ENCODE results near the gene LIN28B. TPM values are rescaled to one million over a fixed set of nuclear protein-coding genes. Genes with fewer than 3 reads are reported as not detected.
A peak's percentile ranks its signal among the peaks of the same experiment; 100 is the strongest.
"Not testable (repeated sequence)": the region's sequence is repeated elsewhere in the genome, so short reads cannot be mapped to it uniquely, and the experiment has no call there.

Gene LIN28B
- total RNA-seq, 2 donors from 2014 or later = not detected

DNA sequence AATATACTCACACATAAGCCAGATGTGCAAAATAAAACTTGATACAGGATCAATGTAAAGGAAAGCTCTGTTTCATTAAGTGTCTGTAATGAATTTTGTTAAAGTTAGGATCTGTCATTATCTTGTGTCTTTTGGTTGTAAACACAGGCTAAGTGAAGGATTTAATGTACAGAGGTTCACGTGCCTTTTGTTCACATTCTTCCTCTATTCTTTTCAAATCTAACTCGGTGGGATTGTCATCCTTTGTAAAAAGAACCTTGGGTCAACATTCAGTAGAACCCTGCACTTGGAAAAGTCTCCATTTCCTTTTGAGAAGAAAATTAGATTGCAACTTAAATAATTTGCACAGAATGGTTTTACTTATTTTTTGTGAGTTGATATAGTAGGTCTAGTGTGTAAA is 7.7 kb upstream of the LIN28B start:
- no peak for ATAC-seq
- H3K27me3 Mint-ChIP-seq = peaks cover 29% of the 10 kb centered on the region
- no peaks in the 10 kb centered on the region for H3K36me3 Mint-ChIP-seq (ENCODE audit: low read depth)

DNA sequence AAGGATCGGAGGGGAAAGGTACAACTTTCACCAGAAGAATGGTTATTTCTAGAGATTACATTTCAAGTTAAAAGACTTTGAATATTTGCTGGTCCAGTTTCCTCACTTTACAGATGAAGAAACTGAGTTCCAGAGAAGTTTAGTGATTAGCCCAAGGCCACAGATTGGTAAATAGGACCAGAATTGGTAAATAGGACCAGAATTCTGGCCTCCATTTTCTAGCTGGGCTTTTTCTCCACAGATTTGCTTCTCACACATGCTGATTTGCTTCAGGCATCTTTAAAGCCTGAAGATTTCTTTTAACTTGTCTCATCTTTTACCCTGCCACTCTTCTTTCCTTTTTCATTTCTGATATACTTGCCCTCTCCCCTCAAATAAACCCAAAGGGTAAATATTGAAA is 5.2 kb upstream of the LIN28B start:
- Mint-ChIP-seq H3K27me3 (peaks cover 48% of the 10 kb centered on the region), H3K27ac (no peak overlapping the region), H3K36me3 (ENCODE audit: low read depth) (no peaks in the 10 kb centered on the region), H3K4me1 (no peaks in the 10 kb centered on the region), H3K4me3 (no peak overlapping the region)
- peaks cover 8% of the 10 kb centered on the region for H3K9me3 ChIP-seq (ENCODE audit: control insufficient read depth, low read length, poor library complexity, severe bottlenecking)
- DNase-seq = no peak
- no peak for ATAC-seq

More for the DNA sequence above, 7.7 kb upstream of the LIN28B start:
- DNase-seq = no peak
- no peaks in the 10 kb centered on the region for H3K9me3 ChIP-seq (ENCODE audit: control insufficient read depth, low read length, poor library complexity, severe bottlenecking)
- Mint-ChIP-seq H3K4me3 (no peak overlapping the region), H3K27ac (no peak overlapping the region), H3K4me1 (no peaks in the 10 kb centered on the region)

DNA sequence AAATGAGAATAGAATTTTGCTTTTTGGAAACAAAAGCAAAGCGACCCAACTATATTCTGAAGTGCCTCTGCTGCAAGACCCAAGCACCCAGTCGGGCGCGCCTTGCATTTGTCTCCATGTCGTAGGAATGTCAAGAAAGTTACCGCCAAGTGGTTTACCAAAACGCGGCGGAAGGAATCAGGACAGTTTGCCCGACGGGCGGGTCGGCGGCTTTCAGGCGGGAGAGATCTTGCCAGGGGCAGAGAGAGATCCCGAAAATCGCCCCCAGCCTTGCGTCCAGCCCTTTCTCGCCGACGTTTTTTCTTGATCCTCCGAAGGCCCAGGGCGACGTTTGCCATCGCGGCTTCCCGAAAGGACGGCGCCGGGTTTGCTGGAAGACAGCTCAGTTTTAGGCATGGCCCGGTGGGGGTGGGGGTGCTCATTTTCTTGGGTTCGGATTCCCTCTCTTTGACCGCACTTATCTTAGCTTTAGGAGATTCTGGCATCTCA is 4.0 kb upstream of the LIN28B start:
- Mint-ChIP-seq H3K27ac (no peak overlapping the region), H3K36me3 (ENCODE audit: low read depth) (peaks cover 2% of the 10 kb centered on the region), H3K27me3 (peaks cover 61% of the 10 kb centered on the region), H3K4me1 (no peaks in the 10 kb centered on the region), H3K4me3 (no peak overlapping the region)
- ATAC-seq (no peak), DNase-seq (no peak)
- H3K9me3 ChIP-seq (ENCODE audit: control insufficient read depth, low read length, poor library complexity, severe bottlenecking) = peaks cover 8% of the 10 kb centered on the region

DNA sequence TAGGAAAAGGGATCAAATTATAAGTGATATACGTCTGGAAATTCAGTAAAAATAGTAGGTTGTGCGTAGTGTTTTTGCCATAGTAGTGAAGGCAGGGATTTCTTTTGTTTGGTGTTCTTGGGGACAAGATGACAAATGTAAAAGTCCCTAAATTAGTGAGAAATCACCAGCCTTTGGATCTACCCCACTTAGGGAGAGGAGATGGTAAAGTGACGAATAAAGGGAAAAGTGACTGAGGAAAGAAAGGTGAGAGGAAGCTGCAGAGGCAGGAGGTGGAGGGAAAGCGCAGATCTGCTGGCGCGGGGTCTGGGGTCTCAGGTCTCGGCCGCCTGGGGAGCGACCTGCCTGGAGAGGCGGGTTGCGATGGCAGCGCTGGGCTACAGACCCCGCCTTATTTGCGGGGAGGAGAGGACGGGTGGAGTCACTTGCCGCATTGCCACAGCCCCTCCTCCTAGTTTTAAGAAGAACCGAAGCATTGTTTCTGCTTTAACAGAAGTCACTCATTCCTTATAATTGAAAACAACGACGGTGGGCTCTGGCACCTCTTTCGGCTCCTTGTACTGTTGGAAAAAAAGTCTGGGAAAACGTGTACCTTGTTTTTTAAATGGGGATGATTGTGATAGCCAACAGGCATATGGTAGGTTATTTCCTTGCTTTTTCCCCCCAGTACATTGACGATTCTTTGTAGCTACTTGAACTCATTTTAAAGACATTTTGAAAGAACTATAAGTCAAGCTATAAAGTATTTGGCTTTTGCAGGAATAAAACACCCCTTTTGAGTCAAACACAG is 3.3 kb upstream of the LIN28B start:
- H3K9me3 ChIP-seq (ENCODE audit: control insufficient read depth, low read length, poor library complexity, severe bottlenecking); H3K36me3 Mint-ChIP-seq (ENCODE audit: low read depth); H3K4me1 Mint-ChIP-seq; DNase-seq; H3K27ac Mint-ChIP-seq; ATAC-seq: not testable (repeated sequence)
- Mint-ChIP-seq H3K4me3 (peak overlapping the region; percentile 32), H3K27me3 (peaks cover 67% of the 10 kb centered on the region)

DNA sequence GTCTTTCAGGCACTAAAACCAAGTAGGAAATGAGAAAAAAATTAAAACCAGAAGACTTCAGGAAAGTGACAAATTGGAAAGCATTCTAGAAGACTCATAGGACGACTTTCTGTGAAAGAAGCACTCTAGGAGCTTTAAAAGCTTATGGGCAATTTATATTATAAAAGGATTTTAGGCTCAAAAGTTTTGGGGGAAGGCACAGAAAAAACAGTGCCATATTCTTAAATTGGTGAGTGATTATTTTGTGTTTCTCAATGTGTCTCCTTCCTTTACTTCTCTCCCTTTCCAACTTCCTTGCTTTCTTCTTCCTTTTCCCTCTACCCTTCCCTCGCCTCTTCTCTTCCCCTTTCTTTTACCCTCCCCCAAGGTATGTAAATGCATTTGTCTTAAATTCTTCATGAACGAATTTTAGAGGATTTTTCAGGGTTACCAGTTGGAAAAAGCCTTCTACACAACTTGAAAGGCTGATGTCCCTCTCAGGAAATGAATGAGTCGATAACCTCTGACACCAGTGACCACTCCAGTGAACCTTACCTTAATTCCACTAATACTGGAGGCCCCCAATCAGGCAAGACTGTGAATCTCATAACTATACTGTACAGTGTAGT is 2.6 kb upstream of the LIN28B start:
- Mint-ChIP-seq H3K27me3 (peaks cover 69% of the 10 kb centered on the region), H3K4me3 (no peak overlapping the region), H3K36me3 (ENCODE audit: low read depth) (peaks cover 4% of the 10 kb centered on the region), H3K27ac (no peak overlapping the region), H3K4me1 (no peaks in the 10 kb centered on the region)
- no peak for ATAC-seq
- DNase-seq = no peak
- peaks cover 8% of the 10 kb centered on the region for H3K9me3 ChIP-seq (ENCODE audit: control insufficient read depth, low read length, poor library complexity, severe bottlenecking)

DNA sequence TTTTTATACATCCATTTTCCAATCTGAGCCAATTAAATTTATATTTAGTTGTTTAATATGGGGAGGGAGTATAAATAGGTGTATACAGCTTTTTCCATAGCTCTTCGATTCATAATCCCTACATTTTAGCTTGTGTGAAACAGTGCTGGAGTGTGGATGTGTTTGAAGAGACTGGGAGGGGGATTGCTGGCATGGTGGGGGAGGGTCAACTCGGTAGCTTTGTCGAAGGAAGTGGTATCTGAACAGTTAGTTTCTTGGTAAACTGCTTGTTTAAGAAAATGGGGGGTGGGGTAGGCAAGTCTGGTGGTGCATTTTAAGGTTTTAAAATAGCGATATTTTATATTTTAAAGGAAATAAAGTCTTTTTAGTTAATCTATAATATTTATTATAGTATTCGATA is 1.4 kb upstream of the LIN28B start:
- Mint-ChIP-seq H3K27me3 (peaks cover 65% of the 10 kb centered on the region), H3K36me3 (ENCODE audit: low read depth) (peaks cover 4% of the 10 kb centered on the region), H3K4me3 (no peak overlapping the region), H3K27ac (no peak overlapping the region), H3K4me1 (no peaks in the 10 kb centered on the region)
- DNase-seq (no peak), ATAC-seq (no peak)
- peaks cover 8% of the 10 kb centered on the region for H3K9me3 ChIP-seq (ENCODE audit: control insufficient read depth, low read length, poor library complexity, severe bottlenecking)

DNA sequence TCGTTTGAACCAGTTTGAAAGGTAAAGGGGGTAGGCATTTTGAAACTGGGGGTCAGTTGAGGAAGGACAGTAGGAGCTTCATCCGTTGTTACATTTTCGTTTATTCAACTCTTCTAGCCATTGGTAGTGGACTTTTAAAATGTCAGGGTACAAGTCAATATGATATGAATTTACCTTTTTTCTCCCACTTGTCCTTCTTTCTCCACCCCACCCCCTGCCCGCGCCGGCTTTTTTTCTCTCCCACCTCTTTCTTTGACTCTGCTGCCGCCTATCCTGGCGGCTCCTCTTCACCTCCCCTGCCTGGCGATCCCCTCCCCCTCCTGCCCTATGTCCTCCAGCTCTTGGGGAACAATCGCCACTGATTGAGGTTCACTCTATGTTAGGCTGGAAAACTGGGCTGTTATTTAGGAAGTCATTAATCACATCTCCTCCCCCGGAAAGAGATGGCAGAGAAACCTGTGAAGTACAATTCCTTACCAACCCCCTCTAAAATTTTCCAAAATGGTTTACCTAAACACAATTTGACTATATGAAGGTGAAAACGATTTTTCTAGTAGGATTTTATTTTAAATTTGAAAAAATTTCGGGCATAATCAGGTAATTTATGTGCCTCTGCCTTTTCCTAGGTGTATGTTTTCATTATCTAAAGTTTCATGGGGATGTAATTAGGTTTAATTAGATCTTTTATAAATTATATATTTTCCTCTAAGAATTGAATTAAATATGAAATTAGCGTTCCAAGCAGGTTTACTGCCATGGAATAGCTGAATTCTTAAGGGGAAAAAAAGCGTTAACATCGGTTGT is 778 bp upstream of the LIN28B start:
- H3K9me3 ChIP-seq (ENCODE audit: control insufficient read depth, low read length, poor library complexity, severe bottlenecking) = peaks cover 8% of the 10 kb centered on the region
- peaks cover 65% of the 10 kb centered on the region for H3K27me3 Mint-ChIP-seq
- peaks cover 4% of the 10 kb centered on the region for H3K36me3 Mint-ChIP-seq (ENCODE audit: low read depth)
- H3K4me1 Mint-ChIP-seq = no peaks in the 10 kb centered on the region
- ATAC-seq (no peak), DNase-seq (no peak)
- no peak overlapping the region for H3K4me3 Mint-ChIP-seq
- H3K27ac Mint-ChIP-seq = no peak overlapping the region

DNA sequence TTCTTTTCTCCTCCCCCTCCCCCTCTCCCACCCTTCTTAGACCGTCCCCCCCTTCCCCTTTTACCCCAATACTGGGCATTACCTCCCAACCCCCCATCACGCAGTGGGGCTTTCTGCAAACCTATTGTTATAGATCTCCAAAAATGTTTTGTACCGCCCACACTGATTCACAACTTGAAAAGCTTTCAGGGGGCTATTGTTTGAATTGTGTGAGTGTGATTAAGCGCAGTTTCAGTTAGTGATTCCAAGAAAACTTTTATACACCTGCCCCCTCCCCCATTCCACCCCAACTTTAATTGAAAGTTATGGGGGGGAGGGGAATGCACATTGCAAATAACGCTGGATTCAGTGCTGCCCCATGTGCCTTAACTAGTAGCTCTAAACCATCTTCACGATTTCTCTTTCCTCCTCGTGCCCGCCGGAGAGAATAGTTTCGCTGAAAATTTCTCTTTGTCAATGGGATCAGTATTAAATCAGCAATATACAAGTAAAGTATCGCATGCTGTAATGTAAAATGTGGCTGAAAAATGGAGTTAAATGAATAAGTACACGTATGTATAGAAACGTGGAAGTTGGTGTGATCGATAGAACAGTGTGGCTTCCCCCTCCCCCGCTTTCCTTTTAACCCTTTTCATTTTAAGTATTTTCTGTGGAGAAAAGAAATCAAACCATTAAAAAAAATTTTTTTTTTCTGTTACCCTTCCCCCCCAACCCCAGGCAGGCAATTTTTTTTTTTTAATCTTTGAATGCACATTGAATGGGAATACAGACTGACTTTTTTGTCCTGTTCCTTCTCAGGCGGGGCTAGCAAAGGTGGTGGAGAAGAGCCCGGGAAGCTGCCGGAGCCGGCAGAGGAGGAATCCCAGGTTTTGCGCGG is 632 bp downstream of the LIN28B start:
- no peak for DNase-seq
- no peak overlapping the region for H3K27ac Mint-ChIP-seq
- H3K36me3 Mint-ChIP-seq (ENCODE audit: low read depth) = peaks cover 4% of the 10 kb centered on the region
- ATAC-seq = no peak
- peaks cover 8% of the 10 kb centered on the region for H3K9me3 ChIP-seq (ENCODE audit: control insufficient read depth, low read length, poor library complexity, severe bottlenecking)
- H3K4me1 Mint-ChIP-seq = no peaks in the 10 kb centered on the region
- H3K4me3 Mint-ChIP-seq = no peak overlapping the region
- peaks cover 59% of the 10 kb centered on the region for H3K27me3 Mint-ChIP-seq

DNA sequence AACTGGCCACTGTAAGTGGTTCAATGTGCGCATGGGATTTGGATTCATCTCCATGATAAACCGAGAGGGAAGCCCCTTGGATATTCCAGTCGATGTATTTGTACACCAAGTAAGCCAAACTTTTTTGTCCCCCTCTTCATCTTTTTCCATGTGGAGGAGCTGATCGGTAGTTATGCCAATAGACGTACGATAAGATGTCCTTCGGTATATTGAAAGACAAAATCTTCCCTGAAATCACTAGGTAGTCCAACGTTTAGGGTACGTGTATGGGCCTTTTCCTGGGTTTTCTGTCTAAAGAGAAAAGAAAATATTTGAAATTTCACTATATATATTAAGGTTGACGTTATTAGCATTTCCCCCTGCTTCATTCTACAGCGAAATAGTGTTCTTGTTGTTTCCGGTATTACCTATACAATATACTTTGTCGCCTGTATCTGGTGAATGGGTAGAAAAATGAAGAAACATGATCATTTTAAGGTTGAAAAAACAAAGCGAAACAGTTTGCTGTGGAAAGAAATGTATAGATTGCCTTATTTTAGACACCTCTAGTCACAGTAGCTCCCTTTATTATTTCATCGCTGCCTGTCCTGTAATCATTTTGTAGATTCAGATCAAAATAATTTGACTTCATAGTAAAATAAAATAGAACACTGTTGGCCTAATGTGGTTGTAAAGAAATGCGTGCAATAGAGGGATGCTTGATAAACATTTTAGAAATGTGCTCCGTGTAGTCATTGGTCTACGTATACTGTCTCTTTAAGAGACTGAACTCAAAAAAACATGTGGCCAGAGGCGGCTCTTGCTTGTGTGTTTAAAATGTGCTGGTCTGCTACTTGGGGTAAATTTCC is 1.5 kb downstream of the LIN28B start:
- no peak for DNase-seq
- H3K4me1 Mint-ChIP-seq = no peaks in the 10 kb centered on the region

DNA sequence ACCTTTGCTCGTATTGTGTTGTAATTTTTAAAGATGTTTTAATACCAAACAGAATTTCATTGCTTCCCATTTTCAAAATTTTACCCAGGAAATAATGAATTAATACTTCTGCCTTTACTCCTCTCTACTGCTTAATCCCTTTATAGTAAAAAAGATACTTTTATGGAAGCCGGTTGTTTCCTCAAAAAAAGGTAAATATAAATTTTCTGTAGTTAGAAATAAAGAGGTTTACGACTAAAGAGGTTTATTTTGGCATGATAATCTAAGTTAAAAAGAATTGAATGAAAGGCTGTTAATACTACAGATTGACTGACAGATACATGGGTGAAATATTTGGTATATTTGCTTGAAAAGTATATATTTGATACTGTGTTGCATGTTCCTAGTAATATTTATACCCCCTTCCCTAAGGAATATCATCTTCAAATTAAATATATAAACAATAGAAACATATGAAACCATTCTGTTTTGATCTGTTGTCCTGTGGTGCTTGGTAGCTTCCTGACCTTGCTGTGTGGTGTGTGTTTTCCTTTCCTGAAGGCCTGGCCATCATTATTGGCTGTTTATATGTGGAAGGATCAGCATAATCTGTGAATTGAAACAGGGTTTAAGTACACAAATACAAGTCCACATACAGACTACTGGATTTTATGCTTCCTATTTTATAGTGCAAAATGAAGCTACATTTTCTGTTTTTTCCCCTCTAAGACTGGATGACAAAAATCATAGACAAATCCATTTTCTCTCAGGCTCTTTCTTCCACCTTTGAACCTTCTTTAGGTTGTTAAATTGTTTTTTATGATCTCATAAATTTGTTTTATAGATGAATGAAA is 2.3 kb downstream of the LIN28B start:
- Mint-ChIP-seq H3K36me3 (ENCODE audit: low read depth) (peaks cover 4% of the 10 kb centered on the region), H3K27me3 (peaks cover 42% of the 10 kb centered on the region), H3K27ac (no peak overlapping the region), H3K4me1 (no peaks in the 10 kb centered on the region), H3K4me3 (no peak overlapping the region)
- peaks cover 8% of the 10 kb centered on the region for H3K9me3 ChIP-seq (ENCODE audit: control insufficient read depth, low read length, poor library complexity, severe bottlenecking)
- DNase-seq = no peak
- ATAC-seq = no peak

More for the DNA sequence above, 1.5 kb downstream of the LIN28B start:
- ATAC-seq = no peak
- Mint-ChIP-seq H3K36me3 (ENCODE audit: low read depth) (peaks cover 4% of the 10 kb centered on the region), H3K27ac (no peak overlapping the region), H3K4me3 (no peak overlapping the region), H3K27me3 (peaks cover 50% of the 10 kb centered on the region)
- peaks cover 8% of the 10 kb centered on the region for H3K9me3 ChIP-seq (ENCODE audit: control insufficient read depth, low read length, poor library complexity, severe bottlenecking)

DNA sequence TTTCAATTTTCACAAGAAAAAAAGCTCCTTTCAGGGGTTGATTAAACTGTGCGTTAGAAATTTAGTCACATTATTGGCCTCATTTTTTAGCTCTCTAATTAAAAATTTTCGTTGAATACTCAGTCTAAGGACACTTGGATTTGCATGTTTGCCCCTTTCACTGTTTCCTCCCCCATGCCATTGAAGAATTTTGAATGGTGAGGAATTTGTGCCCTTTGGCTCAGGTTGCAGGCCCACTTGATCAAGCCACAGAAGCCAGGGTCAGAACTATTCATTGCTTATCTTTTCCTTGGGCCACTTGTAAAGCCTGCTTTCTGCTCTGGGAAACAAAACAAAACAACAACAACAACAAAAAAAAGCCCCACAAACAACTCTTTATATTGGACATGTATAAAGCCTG is 12.2 kb downstream of the LIN28B start:
- no peak overlapping the region for H3K4me3 Mint-ChIP-seq
- H3K27ac Mint-ChIP-seq = no peak overlapping the region
- H3K9me3 ChIP-seq (ENCODE audit: control insufficient read depth, low read length, poor library complexity, severe bottlenecking) = no peaks in the 10 kb centered on the region
- ATAC-seq (no peak), DNase-seq (no peak)
- H3K4me1 Mint-ChIP-seq = no peaks in the 10 kb centered on the region
- no peaks in the 10 kb centered on the region for H3K27me3 Mint-ChIP-seq
- no peaks in the 10 kb centered on the region for H3K36me3 Mint-ChIP-seq (ENCODE audit: low read depth)

Measured in T-helper 17 cell (primary cell).